K562 (cell line): Measurements from ENCODE around the gene PRR30.

Experiments used
- ARNT ChIP-seq, 2 experiments: fragments of 450-650 bp; IDR thresholded peaks; 2 replicates each; pipeline ENCODE4 v1.6.1; 2016; ENCODE audit warnings: mild to moderate bottlenecking in 1 of 2
- BHLHE40 ChIP-seq: IDR thresholded peaks from 2 replicates; pipeline ENCODE4 v1.6.1; 2011; ENCODE audit warnings: low read length, improper control_type of control experiment
- EP300 ChIP-seq: IDR thresholded peaks from 2 replicates; pipeline ENCODE4 v1.6.1; 2012; ENCODE audit warnings: low read length, improper control_type of control experiment
- ERF ChIP-seq: fragments of 450-650 bp; formaldehyde crosslinking; IDR thresholded peaks from 2 replicates; pipeline ENCODE4 v1.4.0; 2020; ENCODE audit warnings: mild to moderate bottlenecking, mixed read lengths
- GABPA ChIP-seq: fragments of 200-800 bp; sonication (Bioruptor generic); conservative IDR thresholded peaks from 2 replicates; pipeline ENCODE4 v1.6.1; 2016; ENCODE audit warnings: low read depth, missing genetic modification characterization, missing compliant biosample characterization
- JUN ChIP-seq, 2 experiments: sonication (generic) in 1 of 2; formaldehyde crosslinking in 1 of 2; IDR thresholded peaks; 2 replicates each; pipeline versions ENCODE4 v1.6.1 to v1.8.0; 2012 to 2022; ENCODE audit warnings: borderline replicate concordance in 2 of 2, mild to moderate bottlenecking in 2 of 2, improper control_type of control experiment in 1 of 2, low read depth in 1 of 2, low read length in 1 of 2, missing genetic modification reagents in 1 of 2
- MXI1 ChIP-seq: IDR thresholded peaks from 2 replicates; pipeline ENCODE4 v1.6.1; 2011; ENCODE audit warnings: low read depth, mild to moderate bottlenecking, improper control_type of control experiment, low read length
- PTRF ChIP-seq: fragments of 450-650 bp; IDR thresholded peaks from 2 replicates; pipeline ENCODE4 v1.6.1; 2016; ENCODE audit warnings: mild to moderate bottlenecking, missing genetic modification characterization, missing compliant biosample characterization
- XRCC4 ChIP-seq: IDR thresholded peaks from one replicate; pipeline ENCODE4 v1.6.1; 2011; ENCODE audit not compliant: insufficient read depth, insufficient read length; ENCODE audit errors: extremely low read depth
- ZBTB8A ChIP-seq: fragments of 450-650 bp; IDR thresholded peaks from 2 replicates; pipeline ENCODE4 v1.6.1; 2018; ENCODE audit warnings: mild to moderate bottlenecking, moderate library complexity; ENCODE audit not compliant: partially characterized antibody
- ZNF766 ChIP-seq: fragments of 200-800 bp; sonication (Bioruptor generic); conservative IDR thresholded peaks from 2 replicates; pipeline ENCODE4 v1.6.1; 2016; ENCODE audit warnings: missing genetic modification characterization, missing compliant biosample characterization

- TF ChIP-seq XRCC4 (no peak), GABPA (tag) (no peak), JUN (IDR thresholded peaks at IDR 0.05; ENCODE audit: borderline replicate concordance, low read depth, low read length) (no peak), JUN (CRISPR knock-in tag; IDR thresholded peaks at IDR 0.05; ENCODE audit: borderline replicate concordance) (no peak), ERF (CRISPR knock-in tag) (no peak), ZBTB8A (no peak), EP300 (no peak), MXI1 (no peak), PTRF (tag) (no peak), ZNF766 (CRISPR knock-in tag) (no peak), BHLHE40 (no peak), ARNT (IDR thresholded peaks at IDR 0.05) (no peak)
Measured at GRCh38 chr2:27115519-27115918, 23.7 kb downstream of the PRR30 start.
